GM18519 (cell line): Measurements from ENCODE around the gene PBRM1.

Experiments
- ATAC-seq: cut with Tn5 transposase; IDR thresholded peaks from one replicate; pipeline ENCODE4 v1.9.1; 2021; ENCODE audit warnings: mild to moderate bottlenecking, moderate library complexity; ENCODE audit not compliant: unreplicated experiment, low FRiP score

The PBRM1 gene

DNA sequence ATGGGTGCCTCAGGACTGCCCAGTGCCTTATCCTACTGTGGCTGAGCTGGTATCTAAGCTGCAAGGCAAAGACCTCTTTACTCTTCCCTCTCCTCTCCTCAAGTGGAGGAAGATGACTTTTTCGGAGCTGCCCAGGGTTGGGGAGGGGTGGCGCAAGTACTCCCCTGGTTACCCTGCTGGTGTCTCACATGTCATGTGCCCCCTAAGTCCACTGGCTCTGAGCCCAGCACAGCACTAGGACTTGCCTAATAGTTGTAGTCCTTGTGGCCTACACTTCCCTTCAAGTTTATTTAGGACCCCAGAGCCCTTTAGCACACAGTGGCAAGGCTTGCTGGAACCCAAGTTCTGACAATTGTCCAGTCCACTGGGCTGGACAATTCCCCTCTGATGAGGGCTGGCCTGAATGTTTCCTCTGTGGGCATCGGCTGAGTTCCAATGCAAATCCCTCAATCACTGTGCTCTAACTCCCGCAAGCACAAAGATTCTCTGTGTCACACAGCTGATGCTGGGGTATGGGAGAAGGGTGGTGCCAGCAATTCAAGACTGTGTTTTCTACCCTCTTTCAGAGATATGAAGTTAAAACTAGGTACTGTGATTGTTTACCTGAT is 89.0 kb downstream of the PBRM1 start:
- no peak for ATAC-seq

DNA sequence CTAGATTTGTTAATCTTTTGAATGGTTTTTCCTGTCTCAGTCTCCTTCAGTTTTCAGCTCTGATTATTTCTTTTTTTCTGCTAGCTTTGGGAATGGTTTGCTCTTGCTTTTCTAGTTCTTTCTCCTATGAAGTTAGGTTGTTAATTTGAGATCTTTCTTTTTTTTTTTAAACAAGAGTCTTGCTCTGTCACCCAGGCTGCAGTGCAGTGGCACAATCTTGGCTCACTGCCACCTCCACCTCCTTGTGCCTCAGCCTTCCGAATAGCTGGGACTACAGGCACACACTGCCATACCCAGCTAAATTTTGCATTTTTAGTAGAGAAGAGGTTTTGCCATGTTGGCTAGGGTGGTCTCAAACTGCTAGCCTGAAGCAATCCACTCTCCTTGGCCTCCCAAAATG is 92.6 kb downstream of the PBRM1 start:
- no peak for ATAC-seq

- ATAC-seq: no peak
These were observed 111.4 kb downstream of the PBRM1 start for GRCh38 chr3:52574056-52574965.

GRCh38 chr3:52572221-52572620 is 113.5 kb downstream of the PBRM1 start:
- no peak for ATAC-seq

GRCh38 chr3:52570076-52570475 is 115.6 kb downstream of the PBRM1 start:
- no peak for ATAC-seq

DNA sequence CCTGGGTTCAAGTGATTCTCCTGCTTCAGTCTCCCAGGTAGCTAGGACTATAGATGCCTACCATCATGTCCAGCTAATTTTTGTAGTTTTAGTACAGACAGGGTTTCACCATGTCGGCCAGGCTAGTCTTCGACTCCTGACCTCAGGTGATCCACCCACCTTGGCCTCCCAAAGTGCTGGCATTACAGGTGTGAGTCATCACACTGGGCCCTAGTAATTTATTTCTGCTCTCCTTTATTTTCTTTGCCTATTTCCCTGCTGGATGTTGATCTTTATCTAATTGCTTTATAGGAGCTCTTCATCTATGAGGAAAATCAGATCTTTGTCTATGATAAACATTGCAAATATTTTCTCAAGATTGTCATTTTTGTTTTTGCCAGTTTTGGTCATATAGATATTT is 117.6 kb downstream of the PBRM1 start:
- ATAC-seq: no peak

DNA sequence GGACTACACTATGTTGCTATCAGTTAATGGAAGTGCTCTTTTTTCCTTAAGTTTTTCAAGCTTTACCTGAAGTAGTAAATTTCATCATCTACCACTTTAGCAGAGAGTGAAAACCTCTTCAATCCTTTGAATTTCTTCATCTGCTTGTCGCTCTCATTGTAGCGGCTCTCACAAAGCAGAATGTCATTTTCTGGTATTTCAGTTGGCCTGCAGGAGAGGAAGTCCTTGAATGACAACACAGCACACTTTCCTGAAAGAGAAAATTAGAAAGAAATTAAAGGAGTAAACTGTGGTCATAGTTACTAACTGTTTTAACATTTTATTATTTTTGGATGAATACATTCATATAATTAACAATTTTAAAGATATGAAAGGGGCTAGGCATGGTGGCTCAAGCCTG is 121.7 kb downstream of the PBRM1 start:
- ATAC-seq: no peak

DNA sequence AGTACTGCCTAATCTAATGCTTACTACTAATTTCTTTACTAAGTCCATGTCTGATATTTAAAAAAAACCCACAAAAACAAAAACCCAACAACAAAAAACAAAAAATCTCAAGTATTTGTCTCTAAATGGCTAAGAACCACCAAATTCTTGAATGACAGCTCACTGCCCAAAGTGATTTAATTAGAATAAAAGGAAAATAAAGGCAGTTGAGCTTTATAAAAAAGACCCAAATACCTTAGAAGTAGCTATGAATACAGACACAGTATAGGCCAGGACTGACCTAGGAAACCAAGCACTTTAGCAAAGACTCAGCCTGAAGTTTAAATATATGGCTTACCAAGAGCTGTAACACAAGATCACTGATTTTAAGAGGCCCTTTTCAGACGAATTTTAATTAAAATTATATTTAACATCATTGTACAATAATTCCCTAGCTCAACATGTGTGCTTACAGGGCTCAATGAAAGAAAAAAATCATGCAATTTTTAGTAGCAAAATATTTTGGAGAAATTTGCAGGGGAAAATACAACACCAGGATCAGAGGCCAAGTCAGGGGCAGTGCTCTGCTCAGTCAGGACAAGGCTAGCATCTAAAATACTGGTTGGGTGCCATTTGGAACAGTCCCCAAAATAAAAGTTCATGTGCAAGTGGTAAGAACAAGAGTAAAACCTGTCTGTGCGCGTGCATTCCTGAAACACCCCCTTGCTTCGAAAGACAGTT is 124.5 kb downstream of the PBRM1 start:
- no peak for ATAC-seq

- no peak for ATAC-seq
These were observed 127.3 kb downstream of the PBRM1 start for GRCh38 chr3:52558436-52558835.

- ATAC-seq: no peak
These were observed 128.4 kb downstream of the PBRM1 start for GRCh38 chr3:52557011-52557960.

DNA sequence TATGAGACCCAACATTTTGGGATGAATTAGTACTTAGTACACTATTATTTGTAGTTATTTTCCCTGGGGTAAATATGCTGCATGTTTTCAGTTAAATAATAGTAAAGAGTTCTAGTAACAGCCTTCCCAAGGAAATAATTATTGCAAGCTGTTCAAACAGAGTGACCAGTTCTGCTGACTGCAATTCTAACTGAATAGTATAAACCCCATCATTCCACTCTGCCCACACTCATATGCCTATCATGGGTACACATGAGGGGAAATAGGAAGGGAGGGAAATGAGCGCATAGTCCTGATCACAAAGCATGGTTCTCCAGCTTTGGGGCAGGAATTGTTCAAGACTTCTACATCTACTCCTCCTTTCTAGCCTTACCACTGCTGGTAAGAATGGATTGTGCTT is 130.7 kb downstream of the PBRM1 start:
- no peak for ATAC-seq

GRCh38 chr3:52554026-52554755 is 131.5 kb downstream of the PBRM1 start:
- ATAC-seq: no peak

GRCh38 chr3:52552089-52552488 is 133.6 kb downstream of the PBRM1 start:
- ATAC-seq: no peak

DNA sequence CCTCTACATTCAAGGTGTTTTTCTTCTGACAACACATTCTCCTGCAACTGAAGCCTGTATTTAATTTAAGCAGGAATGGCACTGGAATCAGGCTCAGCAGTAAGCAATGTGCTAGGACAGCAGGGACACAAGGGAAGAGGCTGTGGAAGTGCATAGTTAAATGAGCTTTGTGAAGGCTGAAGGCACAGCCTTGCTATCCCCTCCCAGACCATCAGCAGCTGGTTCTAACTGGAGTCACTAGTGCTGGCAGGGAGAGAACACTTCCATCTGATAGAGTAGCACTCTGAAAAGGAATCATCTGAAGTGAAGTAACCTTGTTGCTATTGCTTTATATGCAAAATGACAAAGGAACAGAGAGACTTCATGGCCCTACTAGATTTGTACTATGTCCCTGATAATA is 134.6 kb downstream of the PBRM1 start:
- ATAC-seq: no peak

- ATAC-seq: no peak
These were observed 138.6 kb downstream of the PBRM1 start for GRCh38 chr3:52547143-52547542.

DNA sequence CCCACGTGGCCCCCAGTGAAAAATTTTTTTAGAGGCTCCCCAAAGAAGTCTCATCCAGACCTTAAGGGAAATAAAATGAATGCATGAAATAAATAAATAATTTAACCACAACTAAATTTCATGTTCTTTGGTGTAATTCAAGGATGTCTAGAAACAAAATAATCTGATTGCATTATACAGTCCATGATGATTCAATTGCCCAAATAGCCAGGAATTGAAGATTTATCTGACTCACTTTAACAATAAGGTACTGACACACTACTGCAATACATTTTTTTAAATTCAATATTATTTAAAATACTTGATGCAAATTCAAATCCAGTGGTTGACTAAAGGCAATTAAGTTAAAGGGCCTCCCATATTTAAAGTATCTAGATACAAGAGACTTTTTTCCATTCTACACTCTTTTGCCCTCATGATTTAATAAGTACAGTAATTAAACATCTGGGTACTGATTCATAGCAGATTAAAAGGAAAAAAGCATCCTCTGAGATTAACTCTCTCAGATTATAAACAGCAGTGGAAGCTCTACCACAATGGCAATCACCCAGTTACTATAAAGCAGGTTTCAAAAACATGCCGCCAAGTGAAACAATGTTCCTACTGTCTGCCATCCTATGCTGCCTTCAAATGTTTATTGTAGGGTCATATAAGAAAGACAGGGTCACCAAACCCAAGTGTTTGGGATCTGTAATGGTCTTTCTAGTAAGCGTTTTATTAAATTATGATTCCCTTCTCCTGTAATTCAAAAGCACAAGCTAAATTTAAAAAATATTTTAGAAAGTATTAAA is 139.4 kb downstream of the PBRM1 start:
- no peak for ATAC-seq

DNA sequence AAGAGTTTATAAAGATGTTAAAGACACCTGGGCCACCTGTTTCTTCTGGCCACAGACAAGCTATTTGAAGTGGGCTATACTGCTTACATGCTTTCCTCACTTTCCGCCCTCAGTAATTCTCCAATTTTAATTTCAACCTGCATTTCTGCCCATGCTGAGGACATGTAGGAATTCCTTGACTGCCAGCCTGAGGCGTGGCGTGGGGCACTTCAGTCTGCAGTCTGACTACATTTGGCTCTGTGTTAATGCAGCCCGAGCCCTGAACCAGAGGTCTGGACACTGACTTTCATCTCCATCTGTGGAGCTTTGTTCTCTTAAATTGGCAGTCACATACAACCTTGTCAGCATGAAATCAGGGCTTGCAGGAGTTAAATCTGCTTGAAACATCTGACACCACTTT is 140.8 kb downstream of the PBRM1 start:
- ATAC-seq: no peak

GRCh38 chr3:52541050-52541449 is 144.7 kb downstream of the PBRM1 start:
- ATAC-seq: no peak
